ENCODE data around the gene GSTO2. TPM values are rescaled to one million over a fixed set of nuclear protein-coding genes. Genes with fewer than 3 reads are reported as not detected.

The GSTO2 gene
- total RNA-seq, 1 donor from 2014 or later, result 0.32 TPM

DNA sequence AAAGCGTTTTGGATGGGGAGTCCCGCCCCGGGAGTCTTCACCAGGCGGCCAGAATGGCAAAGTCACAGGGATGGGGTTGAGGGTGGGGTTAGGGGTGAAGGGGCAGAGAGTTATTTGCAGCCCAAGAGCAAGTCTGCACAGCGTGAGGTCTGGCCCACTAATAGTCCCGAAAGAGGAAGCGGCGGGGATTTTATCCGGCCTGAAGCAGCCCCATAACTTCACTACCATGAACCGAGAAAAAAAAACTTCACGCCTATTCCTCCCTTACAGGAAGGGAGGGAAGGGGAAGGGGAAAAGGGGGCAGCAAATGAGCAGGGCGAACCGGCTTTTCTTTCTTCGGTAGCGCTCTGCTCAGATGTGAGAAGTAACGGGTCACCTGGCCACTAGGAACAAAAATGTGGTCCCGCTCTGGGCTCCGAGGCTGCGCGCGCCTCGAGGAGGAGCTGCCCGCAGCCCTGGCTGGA, 68.6 kb downstream of the GSTO2 start:
- no peak for DNase-seq (ENCODE audit: low spot score)
- TF ChIP-seq, protein P1, sequence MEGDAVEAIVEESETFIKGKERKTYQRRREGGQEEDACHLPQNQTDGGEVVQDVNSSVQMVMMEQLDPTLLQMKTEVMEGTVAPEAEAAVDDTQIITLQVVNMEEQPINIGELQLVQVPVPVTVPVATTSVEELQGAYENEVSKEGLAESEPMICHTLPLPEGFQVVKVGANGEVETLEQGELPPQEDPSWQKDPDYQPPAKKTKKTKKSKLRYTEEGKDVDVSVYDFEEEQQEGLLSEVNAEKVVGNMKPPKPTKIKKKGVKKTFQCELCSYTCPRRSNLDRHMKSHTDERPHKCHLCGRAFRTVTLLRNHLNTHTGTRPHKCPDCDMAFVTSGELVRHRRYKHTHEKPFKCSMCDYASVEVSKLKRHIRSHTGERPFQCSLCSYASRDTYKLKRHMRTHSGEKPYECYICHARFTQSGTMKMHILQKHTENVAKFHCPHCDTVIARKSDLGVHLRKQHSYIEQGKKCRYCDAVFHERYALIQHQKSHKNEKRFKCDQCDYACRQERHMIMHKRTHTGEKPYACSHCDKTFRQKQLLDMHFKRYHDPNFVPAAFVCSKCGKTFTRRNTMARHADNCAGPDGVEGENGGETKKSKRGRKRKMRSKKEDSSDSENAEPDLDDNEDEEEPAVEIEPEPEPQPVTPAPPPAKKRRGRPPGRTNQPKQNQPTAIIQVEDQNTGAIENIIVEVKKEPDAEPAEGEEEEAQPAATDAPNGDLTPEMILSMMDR (IDR thresholded peaks at IDR 0.05), result no peak
- Mint-ChIP-seq H3K4me1 (ENCODE audit: low read depth) (peaks cover 48% of the 10 kb centered on the region), H3K27me3 (ENCODE audit: low read depth) (no peaks in the 10 kb centered on the region), H3K36me3 (ENCODE audit: low read depth) (no peaks in the 10 kb centered on the region), H3K9me3 (ENCODE audit: low read depth) (no peaks in the 10 kb centered on the region), H3K27ac (ENCODE audit: unreplicated experiment) (peak overlapping the region; percentile 100), H3K4me3 (ENCODE audit: unreplicated experiment) (peak overlapping the region; percentile 97)

DNA sequence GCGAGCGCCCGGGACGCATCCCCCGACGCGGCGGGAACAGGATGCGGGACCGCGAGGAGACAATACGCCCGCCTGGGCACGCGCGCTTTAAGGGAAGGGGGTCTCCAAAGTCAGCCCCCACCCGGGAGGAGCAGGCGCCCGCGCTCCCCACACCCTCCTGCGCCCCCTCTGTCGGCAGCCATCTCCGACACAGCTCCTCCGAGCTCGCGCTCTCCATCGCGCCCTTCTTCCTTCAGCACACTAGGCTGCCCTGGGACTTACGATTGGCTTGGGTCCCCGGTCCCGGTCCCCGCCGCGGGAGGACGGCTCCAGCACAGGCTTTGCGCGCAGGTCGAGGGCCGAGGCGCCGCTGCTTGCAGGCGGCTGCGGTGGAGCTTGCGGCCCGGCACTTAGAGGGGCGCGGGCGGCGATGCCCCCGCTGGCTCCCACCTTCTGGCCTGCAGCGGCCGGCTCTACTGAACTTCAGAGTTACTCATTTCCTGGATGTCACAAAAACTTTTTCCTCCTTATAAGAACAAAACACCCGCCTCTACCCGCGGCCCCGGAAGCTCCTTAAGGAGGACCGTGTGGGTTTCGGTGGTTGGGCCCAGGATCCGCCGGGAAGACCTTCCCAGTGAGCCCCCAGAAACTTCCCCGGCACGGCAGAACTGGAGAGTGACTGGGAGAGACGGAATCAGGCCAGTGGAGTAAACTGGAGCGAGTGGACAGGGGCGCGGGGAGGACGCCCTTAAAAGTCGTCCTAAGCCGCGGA, 69.2 kb downstream of the GSTO2 start, which contains the start of gene ITPRIP:
TSS of gene ITPRIP (minus strand) at position 481 of the 751 bp plus-strand sequence. CDS start 22,414 bp downstream, outside the sequence.
- DNase-seq (ENCODE audit: low spot score), result no peak
- H3K4me1 Mint-ChIP-seq (ENCODE audit: low read depth), result peaks cover 45% of the 10 kb centered on the region
- TF ChIP-seq, protein P1 (IDR thresholded peaks at IDR 0.05), result peak; percentile 67
- H3K9me3 Mint-ChIP-seq (ENCODE audit: low read depth), result no peaks in the 10 kb centered on the region
- H3K27ac Mint-ChIP-seq (ENCODE audit: unreplicated experiment), result peak within 1 kb of the TSS; percentile 100
- peak within 1 kb of the TSS; percentile 97 for H3K4me3 Mint-ChIP-seq (ENCODE audit: unreplicated experiment)
- H3K27me3 Mint-ChIP-seq (ENCODE audit: low read depth), result no peaks in the 10 kb centered on the region
- no peaks in the 10 kb centered on the region for H3K36me3 Mint-ChIP-seq (ENCODE audit: low read depth)

DNA sequence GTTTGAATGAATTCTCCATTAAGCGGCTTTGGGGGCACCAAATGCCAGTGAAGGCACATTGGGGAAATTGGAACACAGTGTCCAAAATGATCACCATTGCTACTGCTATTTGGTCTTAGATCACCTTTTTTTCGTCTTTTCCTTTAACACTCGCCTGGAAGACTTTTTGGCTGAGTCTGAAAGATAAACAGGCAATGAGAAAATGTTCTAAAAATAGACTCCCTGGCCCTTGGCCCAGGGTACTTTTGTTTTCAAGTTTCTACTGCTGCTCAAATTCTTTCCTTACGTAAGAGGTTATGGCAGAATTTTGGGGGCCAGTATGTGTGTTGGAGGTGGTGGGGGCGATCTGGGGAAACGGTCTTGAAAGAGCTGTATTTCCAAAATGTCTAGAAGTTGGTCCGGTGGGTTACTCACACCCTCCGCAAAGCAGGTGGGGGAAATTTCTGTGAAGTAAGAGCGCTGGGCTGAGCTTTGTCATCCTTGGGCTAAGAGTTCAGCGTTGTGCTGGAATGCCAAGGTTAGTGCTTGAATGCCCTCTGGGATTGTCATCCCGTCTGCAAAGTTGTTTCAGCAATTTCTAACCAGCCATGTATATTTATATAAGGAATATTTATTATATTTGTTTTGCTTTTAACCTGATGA, 70.6 kb downstream of the GSTO2 start:
- H3K36me3 Mint-ChIP-seq (ENCODE audit: low read depth), result no peaks in the 10 kb centered on the region
- peaks cover 40% of the 10 kb centered on the region for H3K4me1 Mint-ChIP-seq (ENCODE audit: low read depth)
- H3K27me3 Mint-ChIP-seq (ENCODE audit: low read depth), result no peaks in the 10 kb centered on the region
- H3K27ac Mint-ChIP-seq (ENCODE audit: unreplicated experiment), result peak overlapping the region; percentile 100
- no peak for DNase-seq (ENCODE audit: low spot score)
- H3K9me3 Mint-ChIP-seq (ENCODE audit: low read depth), result no peaks in the 10 kb centered on the region
- peak overlapping the region; percentile 97 for H3K4me3 Mint-ChIP-seq (ENCODE audit: unreplicated experiment)
- TF ChIP-seq, protein P1 (IDR thresholded peaks at IDR 0.05), result no peak

DNA sequence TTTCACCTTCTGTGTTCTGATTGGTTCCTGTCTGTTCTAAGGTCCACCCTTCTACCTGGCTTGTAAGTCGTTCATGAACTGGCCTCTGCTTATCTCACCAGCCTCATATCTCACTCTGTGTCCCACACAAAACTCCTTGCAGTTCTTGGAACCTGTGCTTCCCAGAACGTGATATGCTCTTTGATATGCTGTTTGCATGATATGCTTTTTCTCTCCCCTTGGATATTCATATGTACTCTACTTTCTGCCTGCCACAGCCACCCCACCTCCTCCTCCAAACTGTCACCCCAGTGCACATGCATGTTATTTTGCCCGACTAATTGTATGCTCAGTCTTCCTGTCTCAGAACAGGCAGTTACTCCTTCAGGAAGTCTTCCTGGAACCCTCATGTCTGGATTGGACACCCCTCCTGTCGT, 71.1 kb downstream of the GSTO2 start:
- Mint-ChIP-seq H3K4me1 (ENCODE audit: low read depth) (peaks cover 40% of the 10 kb centered on the region), H3K27me3 (ENCODE audit: low read depth) (no peaks in the 10 kb centered on the region), H3K9me3 (ENCODE audit: low read depth) (no peaks in the 10 kb centered on the region), H3K4me3 (ENCODE audit: unreplicated experiment) (peak overlapping the region; percentile 27), H3K36me3 (ENCODE audit: low read depth) (no peaks in the 10 kb centered on the region), H3K27ac (ENCODE audit: unreplicated experiment) (peak overlapping the region; percentile 100)
- DNase-seq (ENCODE audit: low spot score), result no peak
- TF ChIP-seq, protein P1 (IDR thresholded peaks at IDR 0.05), result no peak

DNA sequence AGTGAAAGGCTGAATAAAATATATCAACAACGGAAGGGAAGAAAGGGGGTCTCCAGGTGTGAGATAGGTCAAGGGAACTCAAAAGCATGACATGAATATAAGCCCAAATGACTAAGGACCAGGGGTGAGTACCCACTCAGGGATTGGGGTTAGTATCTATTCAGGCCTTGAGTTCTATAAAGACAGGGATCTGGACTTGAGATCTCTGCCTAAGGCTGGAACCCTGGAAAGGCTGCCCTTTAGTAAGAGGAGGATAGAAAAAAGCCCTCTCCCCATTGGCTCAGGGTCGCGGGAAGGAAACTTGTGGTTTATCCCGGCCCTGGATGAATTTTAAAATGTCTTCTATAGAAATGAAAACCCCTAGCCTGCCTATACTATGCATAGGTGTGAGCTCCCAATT, 71.7 kb downstream of the GSTO2 start:
- TF ChIP-seq, protein P1 (IDR thresholded peaks at IDR 0.05), result no peak
- Mint-ChIP-seq H3K4me3 (ENCODE audit: unreplicated experiment) (no peak overlapping the region), H3K36me3 (ENCODE audit: low read depth) (no peaks in the 10 kb centered on the region), H3K4me1 (ENCODE audit: low read depth) (peaks cover 37% of the 10 kb centered on the region), H3K27ac (ENCODE audit: unreplicated experiment) (no peak overlapping the region), H3K27me3 (ENCODE audit: low read depth) (no peaks in the 10 kb centered on the region), H3K9me3 (ENCODE audit: low read depth) (no peaks in the 10 kb centered on the region)
- DNase-seq (ENCODE audit: low spot score), result no peak

Measured in chondrocyte (in vitro differentiated cells).